Neuronal stem cell (in vitro differentiated cells): ENCODE results near the gene KCNS3.

ENCODE experiments used
- DNase-seq: peaks from one replicate; pipeline ENCODE4 v3.0.0-alpha.2; 2013; ENCODE audit warnings: low spot score
- H2AFZ ChIP-seq: one replicate; pipeline ENCODE4 v1.6.1; 2013; ENCODE audit warnings: mild to moderate bottlenecking, low read length, inconsistent platforms
- H2AK5ac ChIP-seq: 2 replicates; pipeline ENCODE4 v1.6.1; 2013; ENCODE audit warnings: low read depth, mild to moderate bottlenecking, inconsistent platforms, low read length, moderate library complexity, mixed read lengths
- H2BK120ac ChIP-seq: 2 replicates; pipeline ENCODE4 v1.6.1; 2013; ENCODE audit warnings: low read depth, mild to moderate bottlenecking, inconsistent platforms, low read length, moderate library complexity, mixed read lengths
- H2BK12ac ChIP-seq: one replicate; pipeline ENCODE4 v1.6.1; 2013; ENCODE audit warnings: low read length, inconsistent platforms
- H2BK15ac ChIP-seq: 2 replicates; pipeline ENCODE4 v1.6.1; 2013; ENCODE audit warnings: mild to moderate bottlenecking, low read length, inconsistent platforms, mixed read lengths
- H2BK5ac ChIP-seq: one replicate; pipeline ENCODE4 v1.6.1; 2013; ENCODE audit warnings: inconsistent platforms, mild to moderate bottlenecking, low read length, moderate library complexity
- H3K14ac ChIP-seq: one replicate; pipeline ENCODE4 v1.6.1; 2013; ENCODE audit warnings: low read length, inconsistent platforms
- H3K18ac ChIP-seq: 2 replicates; pipeline ENCODE4 v1.6.1; 2013; ENCODE audit warnings: low read length, inconsistent platforms
- H3K23ac ChIP-seq: 2 replicates; pipeline ENCODE4 v1.6.1; 2013; ENCODE audit warnings: low read depth, mild to moderate bottlenecking, mixed read lengths, low read length, inconsistent platforms; ENCODE audit not compliant: poor library complexity
- H3K27ac ChIP-seq: replicated peaks from 3 replicates; pipeline ENCODE4 v1.5.1; 2013; ENCODE audit warnings: low read length, inconsistent platforms
- H3K27me3 ChIP-seq, 3 experiments: 2 replicates each; pipeline ENCODE4 v1.6.1; 2013; ENCODE audit warnings: low read length in 3 of 3, mild to moderate bottlenecking in 2 of 3, inconsistent platforms in 1 of 3, low read depth in 1 of 3, mixed read lengths in 1 of 3, moderate library complexity in 1 of 3; ENCODE audit not compliant: control insufficient read depth in 3 of 3, insufficient read depth in 3 of 3
- H3K36me3 ChIP-seq, 2 donors: replicated peaks in 1 of 2; 2 replicates each; pipeline ENCODE4 v1.6.1; 2013; ENCODE audit warnings: low read length in 2 of 2; ENCODE audit not compliant: control insufficient read depth in 2 of 2, insufficient read depth in 2 of 2
- H3K4ac ChIP-seq: 2 replicates; pipeline ENCODE4 v1.6.1; 2013; ENCODE audit warnings: inconsistent platforms, mild to moderate bottlenecking, low read length, moderate library complexity
- H3K4me1 ChIP-seq, 2 donors: 1 replicate in 1 of 2; 2 replicates in 1 of 2; pipeline ENCODE4 v1.6.1; 2013; ENCODE audit warnings: low read length in 2 of 2, low read depth in 1 of 2; ENCODE audit not compliant: control insufficient read depth in 2 of 2, insufficient read depth in 1 of 2
- H3K4me2 ChIP-seq: one replicate; pipeline ENCODE4 v1.6.1; 2013; ENCODE audit warnings: mild to moderate bottlenecking, low read length, inconsistent platforms; ENCODE audit not compliant: insufficient read depth, poor library complexity, severe bottlenecking
- H3K4me3 ChIP-seq, 2 donors: 2 replicates each; pipeline ENCODE4 v1.5.1; 2013; ENCODE audit warnings: low read length in 2 of 2, mild to moderate bottlenecking in 2 of 2, inconsistent platforms in 1 of 2, moderate library complexity in 1 of 2
- H3K79me1 ChIP-seq: one replicate; pipeline ENCODE4 v1.6.1; 2013; ENCODE audit warnings: low read depth, mild to moderate bottlenecking, inconsistent platforms, low read length, moderate library complexity
- H3K9ac ChIP-seq: one replicate; pipeline ENCODE4 v1.6.1; 2013; ENCODE audit warnings: mild to moderate bottlenecking, low read depth, low read length, inconsistent platforms; ENCODE audit not compliant: poor library complexity
- H3K9me3 ChIP-seq, 2 donors: replicated peaks in 1 of 2; 2 replicates each; pipeline versions ENCODE3 to v1.6.1; 2013; ENCODE audit warnings: low read length in 2 of 2, mild to moderate bottlenecking in 2 of 2, inconsistent platforms in 1 of 2, low read depth in 1 of 2, mixed read lengths in 1 of 2, moderate library complexity in 1 of 2; ENCODE audit not compliant: control insufficient read depth in 2 of 2, insufficient read depth in 1 of 2
- H4K8ac ChIP-seq: one replicate; pipeline ENCODE4 v1.6.1; 2013; ENCODE audit warnings: low read depth, mild to moderate bottlenecking, inconsistent platforms, low read length, moderate library complexity
- H4K91ac ChIP-seq: one replicate; pipeline ENCODE4 v1.6.1; 2013; ENCODE audit warnings: low read length, low read depth, mild to moderate bottlenecking, inconsistent platforms; ENCODE audit not compliant: poor library complexity
- WGBS, 2 donors: extraction: QIAGEN DNeasy Blood & Tissue Kit; methylation state at CpG; one replicate each; pipeline ENCODE4 v1.1.7; 2013; ENCODE audit warnings: missing lambda C conversion rate in 2 of 2, mixed read lengths in 1 of 2; ENCODE audit not compliant: insufficient read length in 2 of 2, insufficient replicate concordance in 1 of 2; ENCODE audit errors: extremely low coverage in 2 of 2; 5-methylcytosine and 5-hydroxymethylcytosine counted together

The KCNS3 gene

DNA sequence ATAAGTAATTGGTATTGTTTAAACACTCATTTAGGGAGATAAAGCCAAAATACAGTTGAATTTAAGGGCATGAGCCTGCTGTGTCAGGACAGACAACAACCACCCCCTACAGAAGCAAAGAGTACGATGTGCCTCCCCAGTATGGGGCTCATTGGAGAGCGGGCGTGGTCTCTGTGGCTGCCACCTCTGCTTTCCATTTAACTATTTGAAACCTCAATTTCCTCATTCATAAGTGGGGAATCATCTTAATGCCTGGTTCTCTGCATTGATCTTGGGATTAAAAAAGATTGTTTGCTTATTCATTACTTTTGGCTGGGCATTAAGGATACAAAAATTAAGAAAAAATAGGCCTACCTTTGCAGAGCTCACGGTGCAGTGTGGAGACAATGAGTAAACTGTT lies 21.4 kb downstream of the KCNS3 start:
- Histone ChIP-seq H3K4me2 (no peak overlapping the region), H3K4me1 (no peaks in the 10 kb centered on the region)
- no CpG with 5 or more reads among the region's 4 CpGs for WGBS, 2 donors

DNA sequence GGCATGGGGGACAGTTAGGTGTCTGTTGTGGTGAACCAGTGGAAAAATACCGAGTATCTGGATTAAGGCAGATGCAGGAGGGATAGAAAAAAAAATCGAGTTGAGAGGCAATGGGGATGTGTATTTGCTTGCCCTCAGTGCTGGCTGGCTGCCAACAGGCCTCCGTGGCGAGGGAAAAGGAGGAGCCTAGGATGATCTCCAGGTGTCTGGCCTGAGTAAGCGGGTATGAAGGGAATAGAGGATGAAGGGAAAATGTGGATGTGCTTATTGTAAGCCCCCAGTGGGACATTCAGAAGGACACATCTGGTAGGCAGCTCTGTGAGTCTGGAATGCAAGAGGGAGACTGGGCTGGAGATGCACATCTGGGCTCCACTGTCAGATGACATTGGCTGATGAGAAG lies 22.8 kb downstream of the KCNS3 start:
- Histone ChIP-seq H3K4me3 (no peak overlapping the region), H3K18ac (no peak overlapping the region), H2BK12ac (no peak overlapping the region), H3K36me3 (no peaks in the 10 kb centered on the region), H3K9me3 (no peaks in the 10 kb centered on the region), H4K8ac (no peak overlapping the region), H2BK120ac (no peak overlapping the region), H2BK15ac (no peak overlapping the region), H3K4me2 (no peak overlapping the region), H3K23ac (no peak overlapping the region), H3K9ac (no peak overlapping the region), H2BK5ac (no peak overlapping the region), H3K14ac (no peak overlapping the region), H3K4ac (no peak overlapping the region), H2AK5ac (no peak overlapping the region), H3K4me1 (no peaks in the 10 kb centered on the region), H3K79me1 (no peaks in the 10 kb centered on the region), H3K27ac (no peak overlapping the region), H2AFZ (no peak overlapping the region), H3K27me3 (no peaks in the 10 kb centered on the region), H4K91ac (no peak overlapping the region)
- no CpG with 5 or more reads among the region's 5 CpGs for whole genome bisulfite sequencing, 2 donors
- no peak for DNase-seq

More for the DNA sequence above, 21.4 kb downstream of the KCNS3 start:
- no peaks in the 10 kb centered on the region for H3K36me3 ChIP-seq
- no peak overlapping the region for H3K23ac ChIP-seq
- H2BK120ac ChIP-seq: no peak overlapping the region
- no peak overlapping the region for H3K4ac ChIP-seq
- H4K91ac ChIP-seq: no peak overlapping the region
- no peak overlapping the region for H2AFZ ChIP-seq
- H2BK5ac ChIP-seq: no peak overlapping the region
- H3K27ac ChIP-seq: no peak overlapping the region
- no peak overlapping the region for H2BK12ac ChIP-seq
- H3K9ac ChIP-seq: no peak overlapping the region
- no peaks in the 10 kb centered on the region for H3K27me3 ChIP-seq
- no peak for DNase-seq
- H3K9me3 ChIP-seq: no peaks in the 10 kb centered on the region
- no peak overlapping the region for H4K8ac ChIP-seq
- H3K14ac ChIP-seq: no peak overlapping the region
- H3K4me3 ChIP-seq: no peak overlapping the region
- H2BK15ac ChIP-seq: no peak overlapping the region
- H3K79me1 ChIP-seq: no peaks in the 10 kb centered on the region
- H3K18ac ChIP-seq: no peak overlapping the region
- H2AK5ac ChIP-seq: no peak overlapping the region

GRCh38 chr2:17910980-17911379 lies 32.5 kb downstream of the KCNS3 start:
- no peak overlapping the region for H3K4ac ChIP-seq
- H3K79me1 ChIP-seq: no peaks in the 10 kb centered on the region
- no peak overlapping the region for H3K4me2 ChIP-seq
- H2BK15ac ChIP-seq: no peak overlapping the region
- no peaks in the 10 kb centered on the region for H3K36me3 ChIP-seq
- H3K18ac ChIP-seq: no peak overlapping the region
- no peak overlapping the region for H4K8ac ChIP-seq
- H3K4me3 ChIP-seq: no peak overlapping the region
- peaks cover 0 to 4% of the 10 kb centered on the region in 2 donors for H3K9me3 ChIP-seq
- H3K14ac ChIP-seq: no peak overlapping the region
- no peak for DNase-seq
- no peak overlapping the region for H3K23ac ChIP-seq
- H3K4me1 ChIP-seq: peaks cover 0 to 5% of the 10 kb centered on the region in 2 donors
- no CpG with 5 or more reads among the region's 5 CpGs for WGBS, 2 donors
- H2BK5ac ChIP-seq: no peak overlapping the region
- H3K27ac ChIP-seq: no peak overlapping the region
- no peak overlapping the region for H2AFZ ChIP-seq
- H4K91ac ChIP-seq: no peak overlapping the region
- no peak overlapping the region for H2BK12ac ChIP-seq
- H2BK120ac ChIP-seq: no peak overlapping the region
- no peak overlapping the region for H2AK5ac ChIP-seq
- H3K9ac ChIP-seq: no peak overlapping the region
- no peaks in the 10 kb centered on the region for H3K27me3 ChIP-seq

GRCh38 chr2:17911491-17912260 lies 33.2 kb downstream of the KCNS3 start:
- no CpG with 5 or more reads among the region's 5 CpGs for WGBS, 2 donors
- Histone ChIP-seq H3K14ac (no peak overlapping the region), H3K23ac (no peak overlapping the region), H3K9ac (no peak overlapping the region), H2BK12ac (no peak overlapping the region), H2AFZ (no peak overlapping the region), H2AK5ac (no peak overlapping the region), H3K4me3 (no peak overlapping the region), H3K9me3 (peaks cover 0 to 4% of the 10 kb centered on the region in 2 donors), H3K36me3 (no peaks in the 10 kb centered on the region), H4K8ac (no peak overlapping the region), H3K4me1 (peaks cover 0 to 7% of the 10 kb centered on the region in 2 donors), H4K91ac (no peak overlapping the region), H2BK5ac (no peak overlapping the region), H3K4ac (no peak overlapping the region), H3K27me3 (no peaks in the 10 kb centered on the region), H2BK15ac (no peak overlapping the region), H3K4me2 (no peak overlapping the region), H3K18ac (no peak overlapping the region), H2BK120ac (no peak overlapping the region), H3K27ac (no peak overlapping the region), H3K79me1 (no peaks in the 10 kb centered on the region)
- DNase-seq: no peak
